OCI-LY3 (cell line): Measurements from ENCODE around the gene LAMC3.
"Not testable (repeated sequence)": the region's sequence is repeated elsewhere in the genome, so short reads cannot be mapped to it uniquely, and the experiment has no call there.

Source experiments
- H2AFZ ChIP-seq: fragments of 200-600, 300-600 bp; shearing (Covaris generic); 2 replicates; pipeline ENCODE4 v1.6.0; 2014; ENCODE audit warnings: antibody characterized with exemption, low read depth, low read length
- H3K27ac ChIP-seq: fragments of 200-600, 300-600 bp; sonication (generic); 2 replicates; pipeline ENCODE4 v1.5.1; 2014; ENCODE audit warnings: mild to moderate bottlenecking, low read length, moderate library complexity, mixed read lengths
- H3K27me3 ChIP-seq: fragments of 200-600, 300-600 bp; sonication (generic); 2 replicates; pipeline ENCODE4 v1.6.1; 2014; ENCODE audit warnings: low read depth, low read length, mixed read lengths
- H3K36me3 ChIP-seq: fragments of 200-600, 300-600 bp; sonication (generic); replicated peaks from 2 replicates; pipeline ENCODE3; 2014; ENCODE audit warnings: low read depth, low read length, mixed read lengths
- H3K4me1 ChIP-seq: fragments of 300-600, 200-600 bp; sonication (generic); 2 replicates; pipeline ENCODE4 v1.6.1; 2014; ENCODE audit warnings: low read length, mixed read lengths
- H3K4me2 ChIP-seq: fragments of 200-600, 300-600 bp; sonication (generic); 2 replicates; pipeline ENCODE4 v1.6.1; 2014; ENCODE audit warnings: low read length, mixed read lengths
- H3K4me3 ChIP-seq: fragments of 300-600, 200-600 bp; sonication (generic); 2 replicates; pipeline ENCODE4 v1.5.1; 2014; ENCODE audit warnings: antibody characterized with exemption, mild to moderate bottlenecking, low read length, moderate library complexity
- H3K79me2 ChIP-seq: fragments of 300-600, 200-600 bp; shearing (Covaris generic); 2 replicates; pipeline ENCODE4 v1.6.1; 2014; ENCODE audit warnings: mild to moderate bottlenecking, low read length, mixed read lengths
- H3K9ac ChIP-seq: fragments of 300-600, 200-600 bp; shearing (Covaris generic); 2 replicates; pipeline ENCODE4 v1.6.0; 2014; ENCODE audit warnings: mild to moderate bottlenecking, low read length, moderate library complexity
- H3K9me3 ChIP-seq: fragments of 200-600, 300-600 bp; shearing (Covaris generic); 2 replicates; pipeline ENCODE4 v1.6.1; 2014; ENCODE audit warnings: low read length, mixed read lengths; ENCODE audit not compliant: insufficient read depth
- H4K20me1 ChIP-seq: fragments of 200-600, 300-600 bp; sonication (generic); 2 replicates; pipeline ENCODE4 v1.6.1; 2016; ENCODE audit warnings: low read length, mixed read lengths; ENCODE audit not compliant: insufficient read depth
- EZH2phosphoT487 ChIP-seq: fragments of 200-600 bp; shearing (Covaris generic); IDR thresholded peaks from 2 replicates; pipeline ENCODE4 v1.6.1; 2018; ENCODE audit warnings: antibody characterized with exemption, mixed run types, low read depth
- TF ChIP-seq, protein P1 (sequence below): fragments of 200-600, 300-600 bp; sonication (generic); IDR thresholded peaks from 2 replicates; pipeline ENCODE4 v1.5.1; 2014; ENCODE audit warnings: antibody characterized with exemption, low read length, low read depth

The LAMC3 gene

DNA sequence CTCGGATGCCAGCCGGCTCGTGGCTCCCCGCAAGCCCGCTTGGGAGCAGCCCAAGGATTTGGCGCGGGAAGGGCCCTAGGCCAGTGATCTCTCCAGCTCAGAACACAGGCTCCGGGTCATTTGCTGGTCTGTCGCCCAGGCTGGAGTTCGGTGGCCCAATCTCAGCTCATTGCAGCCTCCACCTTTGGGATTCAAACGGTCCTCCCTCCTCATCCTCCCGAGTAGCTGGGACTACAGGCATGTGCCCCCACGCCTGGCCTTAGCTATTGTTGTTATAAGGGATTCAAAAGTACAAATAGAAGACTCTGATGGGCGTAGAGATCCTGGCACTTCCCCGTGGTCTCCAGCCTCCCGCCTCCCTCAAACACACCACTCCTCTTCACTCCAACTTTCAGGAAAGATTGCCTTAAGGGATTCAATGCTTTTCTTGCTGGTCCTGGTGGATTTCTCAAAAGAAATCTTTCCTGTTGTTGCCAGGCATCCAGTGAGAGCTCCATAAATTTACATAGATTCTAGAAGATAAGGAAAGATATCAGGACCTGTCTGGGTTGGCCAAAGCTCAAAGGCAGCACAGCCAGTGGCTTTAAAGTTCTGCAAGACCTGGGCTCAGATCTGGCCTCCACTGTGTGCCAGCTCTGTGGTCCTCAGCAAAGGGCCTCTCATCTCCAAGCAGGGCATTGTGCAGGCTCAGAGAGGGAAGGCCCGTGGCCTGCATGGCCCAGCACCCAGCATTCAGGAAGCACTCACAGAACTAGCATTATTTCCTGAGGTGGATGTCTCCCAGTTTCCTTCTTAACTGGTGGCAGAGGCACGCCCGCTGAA is 88.4 kb downstream of the LAMC3 start:
- Histone ChIP-seq H3K9ac (no peak overlapping the region), H3K36me3 (no peaks in the 10 kb centered on the region), H3K27ac (no peak overlapping the region), H2AFZ (no peak overlapping the region), H3K4me2 (peak overlapping the region; percentile 59; the same call in 1 of the 2 replicates), H3K79me2 (no peaks in the 10 kb centered on the region), H4K20me1 (no peaks in the 10 kb centered on the region), H3K4me3 (no peak overlapping the region), H3K4me1 (0 out of 2 replicates have a peak, but pooled peaks cover 3% of the 10 kb centered on the region), H3K27me3 (peaks cover 12% of the 10 kb centered on the region; the same call in 1 of the 2 replicates), H3K9me3 (no peaks in the 10 kb centered on the region)
- TF ChIP-seq, protein P1, sequence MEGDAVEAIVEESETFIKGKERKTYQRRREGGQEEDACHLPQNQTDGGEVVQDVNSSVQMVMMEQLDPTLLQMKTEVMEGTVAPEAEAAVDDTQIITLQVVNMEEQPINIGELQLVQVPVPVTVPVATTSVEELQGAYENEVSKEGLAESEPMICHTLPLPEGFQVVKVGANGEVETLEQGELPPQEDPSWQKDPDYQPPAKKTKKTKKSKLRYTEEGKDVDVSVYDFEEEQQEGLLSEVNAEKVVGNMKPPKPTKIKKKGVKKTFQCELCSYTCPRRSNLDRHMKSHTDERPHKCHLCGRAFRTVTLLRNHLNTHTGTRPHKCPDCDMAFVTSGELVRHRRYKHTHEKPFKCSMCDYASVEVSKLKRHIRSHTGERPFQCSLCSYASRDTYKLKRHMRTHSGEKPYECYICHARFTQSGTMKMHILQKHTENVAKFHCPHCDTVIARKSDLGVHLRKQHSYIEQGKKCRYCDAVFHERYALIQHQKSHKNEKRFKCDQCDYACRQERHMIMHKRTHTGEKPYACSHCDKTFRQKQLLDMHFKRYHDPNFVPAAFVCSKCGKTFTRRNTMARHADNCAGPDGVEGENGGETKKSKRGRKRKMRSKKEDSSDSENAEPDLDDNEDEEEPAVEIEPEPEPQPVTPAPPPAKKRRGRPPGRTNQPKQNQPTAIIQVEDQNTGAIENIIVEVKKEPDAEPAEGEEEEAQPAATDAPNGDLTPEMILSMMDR, result no peak
- no peak for TF ChIP-seq EZH2phosphoT487

GRCh38 chr9:131097948-131098278 is 88.9 kb downstream of the LAMC3 start:
- H3K79me2 ChIP-seq, result no peaks in the 10 kb centered on the region
- no peak for TF ChIP-seq EZH2phosphoT487
- TF ChIP-seq, protein P1, result no peak
- H3K9me3 ChIP-seq, result no peaks in the 10 kb centered on the region
- no peak overlapping the region for H3K27ac ChIP-seq
- peaks cover 12% of the 10 kb centered on the region; the same call in 1 of the 2 replicates for H3K27me3 ChIP-seq
- H4K20me1 ChIP-seq, result no peaks in the 10 kb centered on the region
- no peak overlapping the region for H3K4me2 ChIP-seq
- H3K36me3 ChIP-seq, result no peaks in the 10 kb centered on the region
- 0 out of 2 replicates have a peak, but pooled peaks cover 3% of the 10 kb centered on the region for H3K4me1 ChIP-seq
- H2AFZ ChIP-seq, result no peak overlapping the region
- H3K4me3 ChIP-seq, result no peak overlapping the region
- H3K9ac ChIP-seq, result no peak overlapping the region

DNA sequence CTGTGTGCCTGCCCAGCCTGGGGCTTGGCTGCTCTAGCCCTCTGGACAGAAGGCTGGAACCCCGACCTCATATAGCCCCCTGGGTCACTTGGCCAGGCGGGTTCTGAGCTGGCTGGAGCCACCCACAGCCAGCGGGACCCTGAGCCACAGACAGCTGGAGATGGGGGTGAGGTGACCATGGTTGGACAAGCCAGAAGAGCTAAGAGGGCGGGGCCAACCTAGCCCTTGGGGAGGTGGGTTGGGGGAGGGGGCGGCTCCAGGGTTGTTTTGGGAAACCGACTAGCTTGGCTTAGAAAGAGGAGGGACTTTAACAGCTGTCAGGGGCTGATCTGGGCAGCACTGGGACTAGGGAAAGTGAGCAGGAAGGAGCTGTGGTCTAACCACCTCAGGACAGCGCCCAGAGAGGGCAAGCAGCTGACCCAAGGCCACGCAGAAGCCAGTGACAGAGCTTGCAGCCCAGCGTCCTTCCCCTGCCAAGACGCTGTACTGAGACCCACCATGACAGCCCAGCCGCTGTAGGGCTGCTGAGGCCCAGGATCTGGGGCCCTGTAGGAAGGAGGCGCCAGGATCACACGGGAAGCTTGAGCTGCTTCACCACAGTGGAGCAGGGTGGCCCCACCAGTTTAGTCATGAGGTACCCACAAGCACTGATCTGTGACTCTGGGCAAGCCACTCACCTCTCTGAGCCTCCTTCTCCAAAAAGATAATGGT is 89.6 kb downstream of the LAMC3 start:
- peaks cover 12% of the 10 kb centered on the region; the same call in 1 of the 2 replicates for H3K27me3 ChIP-seq
- H3K4me3 ChIP-seq, result no peak overlapping the region
- no peaks in the 10 kb centered on the region for H3K36me3 ChIP-seq
- no peak overlapping the region for H3K27ac ChIP-seq
- TF ChIP-seq, protein P1, result no peak
- TF ChIP-seq EZH2phosphoT487, result no peak
- H3K9ac ChIP-seq, result no peak overlapping the region
- no peak overlapping the region for H3K4me2 ChIP-seq
- H3K9me3 ChIP-seq, result no peaks in the 10 kb centered on the region
- no peaks in the 10 kb centered on the region for H4K20me1 ChIP-seq
- H2AFZ ChIP-seq, result no peak overlapping the region
- 0 out of 2 replicates have a peak, but pooled peaks cover 3% of the 10 kb centered on the region for H3K4me1 ChIP-seq
- H3K79me2 ChIP-seq, result no peaks in the 10 kb centered on the region

DNA sequence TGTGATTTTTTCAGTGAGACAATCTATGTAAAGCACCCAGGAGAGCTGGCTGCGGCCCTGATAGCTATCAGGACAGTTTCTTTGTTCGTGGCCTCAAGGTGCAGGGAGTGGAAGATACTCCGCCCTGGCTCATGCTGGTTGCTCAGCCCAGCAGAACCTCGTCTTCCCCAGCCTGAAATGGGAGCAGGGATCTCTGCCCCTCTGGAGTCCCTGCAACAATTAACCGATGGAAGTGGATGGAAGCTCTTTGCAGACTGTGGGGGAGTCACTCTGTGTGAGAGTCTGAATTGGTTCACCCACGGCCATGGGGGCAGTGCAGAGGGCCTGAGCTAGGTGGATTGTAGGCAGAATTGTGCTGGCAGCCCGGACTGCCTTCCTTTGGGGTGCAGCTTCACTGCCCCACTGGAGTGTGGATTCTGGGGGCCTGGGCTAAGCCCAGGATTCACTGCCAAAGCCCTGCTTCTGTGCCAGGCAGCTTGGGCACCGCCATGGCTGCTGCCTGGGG is 90.2 kb downstream of the LAMC3 start:
- H3K9me3 ChIP-seq, result no peaks in the 10 kb centered on the region
- H3K36me3 ChIP-seq, result no peaks in the 10 kb centered on the region
- H3K79me2 ChIP-seq, result no peaks in the 10 kb centered on the region
- H4K20me1 ChIP-seq, result no peaks in the 10 kb centered on the region
- H3K4me3 ChIP-seq, result no peak overlapping the region
- no peak overlapping the region for H2AFZ ChIP-seq
- no peak overlapping the region for H3K27ac ChIP-seq
- peaks cover 12% of the 10 kb centered on the region; the same call in 1 of the 2 replicates for H3K27me3 ChIP-seq
- 0 out of 2 replicates have a peak, but pooled peaks cover 3% of the 10 kb centered on the region for H3K4me1 ChIP-seq
- H3K4me2 ChIP-seq, result no peak overlapping the region
- H3K9ac ChIP-seq, result no peak overlapping the region
- TF ChIP-seq EZH2phosphoT487, result no peak
- TF ChIP-seq, protein P1, result no peak

- not testable (repeated sequence) for H3K4me3 ChIP-seq, H3K36me3 ChIP-seq, H4K20me1 ChIP-seq, H3K4me1 ChIP-seq, H3K9ac ChIP-seq, H3K27ac ChIP-seq, H3K79me2 ChIP-seq, H3K9me3 ChIP-seq, H2AFZ ChIP-seq
- H3K4me2 ChIP-seq, result peak overlapping the region; percentile 4; the same call in 1 of the 2 replicates
- H3K27me3 ChIP-seq, result peaks cover 12% of the 10 kb centered on the region; the same call in 1 of the 2 replicates
Measured at GRCh38 chr9:131099845-131100244, 90.9 kb downstream of the LAMC3 start.
